Sigmoid colon (tissue), 4 donors: ENCODE data around the gene FCHSD2.
"Not testable (repeated sequence)": the region's sequence is repeated elsewhere in the genome, so short reads cannot be mapped to it uniquely, and the experiment has no call there.

Experiments used
- EP300 ChIP-seq, 4 donors: sonication (generic); formaldehyde crosslinking; IDR thresholded peaks; one replicate each; pipeline ENCODE4 v1.6.1; 2017; ENCODE audit warnings: antibody characterized with exemption in 4 of 4
- POLR2A ChIP-seq, 2 donors: fragments of 450-650 bp; IDR thresholded peaks; one replicate each; pipeline ENCODE4 v1.6.1; 2016; ENCODE audit warnings: antibody characterized with exemption in 2 of 2, mild to moderate bottlenecking in 2 of 2, moderate library complexity in 2 of 2
- POLR2AphosphoS5 ChIP-seq, 4 donors: sonication (generic); formaldehyde crosslinking; IDR thresholded peaks; one replicate each; pipeline ENCODE4 v1.6.1; 2017; ENCODE audit warnings: antibody characterized with exemption in 4 of 4
- TF ChIP-seq, protein P1 (sequence below), 4 experiments: fragments of 450-650 bp in 3 of 4; fragments of 200-600 bp in 1 of 4; IDR thresholded peaks; one replicate each; pipeline ENCODE4 v1.5.1; 2016 to 2019; ENCODE audit warnings: antibody characterized with exemption in 4 of 4, mild to moderate bottlenecking in 3 of 4, moderate library complexity in 2 of 4

DNA sequence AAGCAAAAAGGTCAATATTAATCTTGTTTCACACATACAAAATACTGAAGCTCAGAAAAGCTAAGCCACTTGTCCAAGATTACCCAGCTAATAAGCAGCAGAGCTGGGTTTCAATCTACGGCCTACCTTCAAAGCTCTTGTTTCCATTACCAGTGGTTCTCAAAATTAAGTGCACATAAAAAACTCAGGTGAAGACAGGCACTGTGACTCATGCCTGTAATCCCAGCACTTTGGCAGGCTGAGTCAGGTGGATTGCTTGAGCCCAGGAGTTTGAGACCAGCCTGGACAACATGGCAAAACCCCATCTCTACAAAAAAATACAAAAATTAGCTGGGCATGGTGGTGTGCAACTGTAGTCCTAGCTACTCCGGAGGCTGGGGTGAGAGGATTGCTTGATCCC lies 9.8 kb downstream of the FCHSD2 start:
- TF ChIP-seq, protein P1, sequence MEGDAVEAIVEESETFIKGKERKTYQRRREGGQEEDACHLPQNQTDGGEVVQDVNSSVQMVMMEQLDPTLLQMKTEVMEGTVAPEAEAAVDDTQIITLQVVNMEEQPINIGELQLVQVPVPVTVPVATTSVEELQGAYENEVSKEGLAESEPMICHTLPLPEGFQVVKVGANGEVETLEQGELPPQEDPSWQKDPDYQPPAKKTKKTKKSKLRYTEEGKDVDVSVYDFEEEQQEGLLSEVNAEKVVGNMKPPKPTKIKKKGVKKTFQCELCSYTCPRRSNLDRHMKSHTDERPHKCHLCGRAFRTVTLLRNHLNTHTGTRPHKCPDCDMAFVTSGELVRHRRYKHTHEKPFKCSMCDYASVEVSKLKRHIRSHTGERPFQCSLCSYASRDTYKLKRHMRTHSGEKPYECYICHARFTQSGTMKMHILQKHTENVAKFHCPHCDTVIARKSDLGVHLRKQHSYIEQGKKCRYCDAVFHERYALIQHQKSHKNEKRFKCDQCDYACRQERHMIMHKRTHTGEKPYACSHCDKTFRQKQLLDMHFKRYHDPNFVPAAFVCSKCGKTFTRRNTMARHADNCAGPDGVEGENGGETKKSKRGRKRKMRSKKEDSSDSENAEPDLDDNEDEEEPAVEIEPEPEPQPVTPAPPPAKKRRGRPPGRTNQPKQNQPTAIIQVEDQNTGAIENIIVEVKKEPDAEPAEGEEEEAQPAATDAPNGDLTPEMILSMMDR (IDR thresholded peaks at IDR 0.05) = not testable (repeated sequence)
- TF ChIP-seq POLR2A, POLR2AphosphoS5, EP300 (IDR thresholded peaks at IDR 0.05): not testable (repeated sequence)
